Measurements from ENCODE around the gene FAM9C.

DNA sequence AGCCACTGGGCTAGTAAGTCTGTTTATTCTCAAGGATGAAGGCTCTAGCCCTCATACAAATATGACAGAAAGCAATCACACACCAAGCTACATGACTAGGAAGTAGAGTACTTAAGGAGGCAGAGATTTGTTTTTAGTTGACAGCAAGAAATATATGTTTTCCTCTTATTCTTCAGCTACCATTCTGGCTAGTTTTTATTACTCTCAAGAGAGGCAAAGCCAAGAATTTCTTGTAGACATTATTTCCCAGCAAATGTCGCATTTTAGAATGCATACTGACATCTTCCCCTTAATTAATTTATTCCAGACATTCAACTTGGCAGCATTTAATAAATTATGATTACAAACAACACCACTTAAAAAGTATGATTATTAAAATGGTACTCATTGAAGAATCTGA is 23.4 kb upstream of the FAM9C start:
- TF ChIP-seq, protein P1, sequence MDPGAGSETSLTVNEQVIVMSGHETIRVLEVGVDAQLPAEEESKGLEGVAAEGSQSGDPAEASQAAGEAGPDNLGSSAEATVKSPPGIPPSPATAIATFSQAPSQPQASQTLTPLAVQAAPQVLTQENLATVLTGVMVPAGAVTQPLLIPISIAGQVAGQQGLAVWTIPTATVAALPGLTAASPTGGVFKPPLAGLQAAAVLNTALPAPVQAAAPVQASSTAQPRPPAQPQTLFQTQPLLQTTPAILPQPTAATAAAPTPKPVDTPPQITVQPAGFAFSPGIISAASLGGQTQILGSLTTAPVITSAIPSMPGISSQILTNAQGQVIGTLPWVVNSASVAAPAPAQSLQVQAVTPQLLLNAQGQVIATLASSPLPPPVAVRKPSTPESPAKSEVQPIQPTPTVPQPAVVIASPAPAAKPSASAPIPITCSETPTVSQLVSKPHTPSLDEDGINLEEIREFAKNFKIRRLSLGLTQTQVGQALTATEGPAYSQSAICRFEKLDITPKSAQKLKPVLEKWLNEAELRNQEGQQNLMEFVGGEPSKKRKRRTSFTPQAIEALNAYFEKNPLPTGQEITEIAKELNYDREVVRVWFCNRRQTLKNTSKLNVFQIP (CRISPR knock-in tag; IDR thresholded peaks at IDR 0.05; ENCODE audit: borderline replicate concordance, low read depth), result no peak
- TF ChIP-seq, protein P2, sequence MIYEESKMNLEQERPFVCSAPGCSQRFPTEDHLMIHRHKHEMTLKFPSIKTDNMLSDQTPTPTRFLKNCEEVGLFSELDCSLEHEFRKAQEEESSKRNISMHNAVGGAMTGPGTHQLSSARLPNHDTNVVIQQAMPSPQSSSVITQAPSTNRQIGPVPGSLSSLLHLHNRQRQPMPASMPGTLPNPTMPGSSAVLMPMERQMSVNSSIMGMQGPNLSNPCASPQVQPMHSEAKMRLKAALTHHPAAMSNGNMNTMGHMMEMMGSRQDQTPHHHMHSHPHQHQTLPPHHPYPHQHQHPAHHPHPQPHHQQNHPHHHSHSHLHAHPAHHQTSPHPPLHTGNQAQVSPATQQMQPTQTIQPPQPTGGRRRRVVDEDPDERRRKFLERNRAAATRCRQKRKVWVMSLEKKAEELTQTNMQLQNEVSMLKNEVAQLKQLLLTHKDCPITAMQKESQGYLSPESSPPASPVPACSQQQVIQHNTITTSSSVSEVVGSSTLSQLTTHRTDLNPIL (CRISPR knock-in tag; IDR thresholded peaks at IDR 0.05; ENCODE audit: low read depth), result no peak
- TF ChIP-seq ARNTL (CRISPR knock-in tag; IDR thresholded peaks at IDR 0.05; ENCODE audit: borderline replicate concordance, low read depth), result no peak
- TF ChIP-seq, protein P3, sequence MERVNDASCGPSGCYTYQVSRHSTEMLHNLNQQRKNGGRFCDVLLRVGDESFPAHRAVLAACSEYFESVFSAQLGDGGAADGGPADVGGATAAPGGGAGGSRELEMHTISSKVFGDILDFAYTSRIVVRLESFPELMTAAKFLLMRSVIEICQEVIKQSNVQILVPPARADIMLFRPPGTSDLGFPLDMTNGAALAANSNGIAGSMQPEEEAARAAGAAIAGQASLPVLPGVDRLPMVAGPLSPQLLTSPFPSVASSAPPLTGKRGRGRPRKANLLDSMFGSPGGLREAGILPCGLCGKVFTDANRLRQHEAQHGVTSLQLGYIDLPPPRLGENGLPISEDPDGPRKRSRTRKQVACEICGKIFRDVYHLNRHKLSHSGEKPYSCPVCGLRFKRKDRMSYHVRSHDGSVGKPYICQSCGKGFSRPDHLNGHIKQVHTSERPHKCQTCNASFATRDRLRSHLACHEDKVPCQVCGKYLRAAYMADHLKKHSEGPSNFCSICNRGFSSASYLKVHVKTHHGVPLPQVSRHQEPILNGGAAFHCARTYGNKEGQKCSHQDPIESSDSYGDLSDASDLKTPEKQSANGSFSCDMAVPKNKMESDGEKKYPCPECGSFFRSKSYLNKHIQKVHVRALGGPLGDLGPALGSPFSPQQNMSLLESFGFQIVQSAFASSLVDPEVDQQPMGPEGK (CRISPR knock-in tag; IDR thresholded peaks at IDR 0.05; ENCODE audit: borderline replicate concordance), result no peak
- TF ChIP-seq RARB (CRISPR knock-in tag; IDR thresholded peaks at IDR 0.05), result no peak; the same call in 1 of the 2 replicates
- TF ChIP-seq GLIS3 (CRISPR knock-in tag; IDR thresholded peaks at IDR 0.05), result no peak
- no peak for TF ChIP-seq ZFP30 (CRISPR knock-in tag; IDR thresholded peaks at IDR 0.05)
- TF ChIP-seq ZFP3 (CRISPR knock-in tag; IDR thresholded peaks at IDR 0.05), result no peak
- no peak for TF ChIP-seq CSDC2 (CRISPR knock-in tag; IDR thresholded peaks at IDR 0.05)
- TF ChIP-seq, protein P4, sequence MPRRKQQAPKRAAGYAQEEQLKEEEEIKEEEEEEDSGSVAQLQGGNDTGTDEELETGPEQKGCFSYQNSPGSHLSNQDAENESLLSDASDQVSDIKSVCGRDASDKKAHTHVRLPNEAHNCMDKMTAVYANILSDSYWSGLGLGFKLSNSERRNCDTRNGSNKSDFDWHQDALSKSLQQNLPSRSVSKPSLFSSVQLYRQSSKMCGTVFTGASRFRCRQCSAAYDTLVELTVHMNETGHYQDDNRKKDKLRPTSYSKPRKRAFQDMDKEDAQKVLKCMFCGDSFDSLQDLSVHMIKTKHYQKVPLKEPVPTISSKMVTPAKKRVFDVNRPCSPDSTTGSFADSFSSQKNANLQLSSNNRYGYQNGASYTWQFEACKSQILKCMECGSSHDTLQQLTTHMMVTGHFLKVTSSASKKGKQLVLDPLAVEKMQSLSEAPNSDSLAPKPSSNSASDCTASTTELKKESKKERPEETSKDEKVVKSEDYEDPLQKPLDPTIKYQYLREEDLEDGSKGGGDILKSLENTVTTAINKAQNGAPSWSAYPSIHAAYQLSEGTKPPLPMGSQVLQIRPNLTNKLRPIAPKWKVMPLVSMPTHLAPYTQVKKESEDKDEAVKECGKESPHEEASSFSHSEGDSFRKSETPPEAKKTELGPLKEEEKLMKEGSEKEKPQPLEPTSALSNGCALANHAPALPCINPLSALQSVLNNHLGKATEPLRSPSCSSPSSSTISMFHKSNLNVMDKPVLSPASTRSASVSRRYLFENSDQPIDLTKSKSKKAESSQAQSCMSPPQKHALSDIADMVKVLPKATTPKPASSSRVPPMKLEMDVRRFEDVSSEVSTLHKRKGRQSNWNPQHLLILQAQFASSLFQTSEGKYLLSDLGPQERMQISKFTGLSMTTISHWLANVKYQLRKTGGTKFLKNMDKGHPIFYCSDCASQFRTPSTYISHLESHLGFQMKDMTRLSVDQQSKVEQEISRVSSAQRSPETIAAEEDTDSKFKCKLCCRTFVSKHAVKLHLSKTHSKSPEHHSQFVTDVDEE (CRISPR knock-in tag; IDR thresholded peaks at IDR 0.05), result no peak
- TF ChIP-seq ZC3H10 (CRISPR knock-in tag; IDR thresholded peaks at IDR 0.05), result peak; percentile 82
- TF ChIP-seq OSR1 (CRISPR knock-in tag; IDR thresholded peaks at IDR 0.05), result no peak
- TF ChIP-seq BACH2 (CRISPR knock-in tag; IDR thresholded peaks at IDR 0.05; ENCODE audit: borderline replicate concordance), result no peak
- TF ChIP-seq, protein P5, sequence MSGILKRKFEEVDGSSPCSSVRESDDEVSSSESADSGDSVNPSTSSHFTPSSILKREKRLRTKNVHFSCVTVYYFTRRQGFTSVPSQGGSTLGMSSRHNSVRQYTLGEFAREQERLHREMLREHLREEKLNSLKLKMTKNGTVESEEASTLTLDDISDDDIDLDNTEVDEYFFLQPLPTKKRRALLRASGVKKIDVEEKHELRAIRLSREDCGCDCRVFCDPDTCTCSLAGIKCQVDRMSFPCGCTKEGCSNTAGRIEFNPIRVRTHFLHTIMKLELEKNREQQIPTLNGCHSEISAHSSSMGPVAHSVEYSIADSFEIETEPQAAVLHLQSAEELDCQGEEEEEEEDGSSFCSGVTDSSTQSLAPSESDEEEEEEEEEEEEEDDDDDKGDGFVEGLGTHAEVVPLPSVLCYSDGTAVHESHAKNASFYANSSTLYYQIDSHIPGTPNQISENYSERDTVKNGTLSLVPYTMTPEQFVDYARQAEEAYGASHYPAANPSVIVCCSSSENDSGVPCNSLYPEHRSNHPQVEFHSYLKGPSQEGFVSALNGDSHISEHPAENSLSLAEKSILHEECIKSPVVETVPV (CRISPR knock-in tag; IDR thresholded peaks at IDR 0.05), result no peak
